GM12878 (cell line): Measurements from ENCODE around the gene CCDC9B. TPM values are rescaled to one million over a fixed set of nuclear protein-coding genes. Genes with fewer than 3 reads are reported as not detected.

Source experiments
- ATAC-seq: fragments of 200-7000 bp; cut with Tn5 transposase; 3 replicates; pipeline ENCODE4 v1.9.1; 2020; ENCODE audit warnings: mild to moderate bottlenecking, moderate library complexity
- BruUV-seq: library from RNA; stranded (reverse); fragments of 400-500 nt; replicated peaks from 2 replicates; lab custom pipeline; 2021; lab: Mats Ljungman, UMichigan
- CTCF ChIA-PET: fragments of 300-600 bp; sonication (Branson Sonifier 250); formaldehyde crosslinking; extraction: SDS; loops from one replicate; lab custom pipeline; 2021; ENCODE audit warnings: inconsistent platforms; lab: Yijun Ruan, JAX
- POLR2A ChIA-PET: fragments of 350-600 bp; formaldehyde crosslinking; extraction: SDS; loops from one replicate; lab custom pipeline; 2021; ENCODE audit warnings: inconsistent platforms; lab: Charles Lee
- RAD21 ChIA-PET: fragments of 300-600 bp; sonication (Branson Sonifier 250); formaldehyde crosslinking; loops from one replicate; lab custom pipeline; 2023; ENCODE audit warnings: antibody characterized with exemption; ENCODE audit not compliant: unreplicated experiment; lab: Charles Lee
- SMC1A ChIA-PET: fragments of 300-600 bp; sonication (Branson Sonifier 250); formaldehyde crosslinking; loops from one replicate; lab custom pipeline; 2023; ENCODE audit not compliant: unreplicated experiment, uncharacterized antibody; lab: Charles Lee
- DNase-seq: peaks from one replicate; pipeline ENCODE4 v3.0.0-alpha.2; 2011; ENCODE audit warnings: low read depth, low spot score
- FAIRE-seq: peaks from 3 replicates; lab custom pipeline; 2011; peaks lifted over from hg19 to GRCh38; lab: Jason Lieb, UNC
- H2AFZ ChIP-seq: 2 replicates; pipeline ENCODE4 v1.6.0; 2011; ENCODE audit warnings: low read depth, low read length, control low read depth; ENCODE audit not compliant: control insufficient read depth
- H3K27ac ChIP-seq: 2 replicates; pipeline ENCODE4 v1.5.1; 2011; ENCODE audit warnings: control low read depth; ENCODE audit not compliant: control insufficient read depth, insufficient read depth
- H3K27me3 ChIP-seq, 2 experiments: replicated peaks in 1 of 2; 2 replicates each; pipeline versions ENCODE4 v1.6.0 to v1.6.1; 2011; ENCODE audit warnings: low read length in 1 of 2; ENCODE audit not compliant: control insufficient read depth in 2 of 2, insufficient read depth in 2 of 2
- H3K36me3 ChIP-seq, 2 experiments: 2 replicates each; pipeline ENCODE4 v1.5.1; 2011; ENCODE audit warnings: low read length in 1 of 2; ENCODE audit not compliant: control insufficient read depth in 2 of 2, insufficient read depth in 2 of 2
- H3K4me1 ChIP-seq: 2 replicates; pipeline ENCODE4 v1.6.1; 2011; ENCODE audit warnings: mild to moderate bottlenecking, low read length, moderate library complexity, mixed read lengths; ENCODE audit not compliant: control insufficient read depth, insufficient read depth
- H3K4me2 ChIP-seq: 2 replicates; pipeline ENCODE4 v1.6.0; 2011; ENCODE audit warnings: control low read depth; ENCODE audit not compliant: control insufficient read depth, insufficient read depth
- H3K4me3 ChIP-seq: fragments of 200-600 bp; sonication (generic); 2 replicates; pipeline ENCODE4 v1.5.1; 2016
- H3K79me2 ChIP-seq: 2 replicates; pipeline ENCODE4 v1.6.0; 2011; ENCODE audit warnings: low read length; ENCODE audit not compliant: control insufficient read depth, insufficient read depth
- H3K9ac ChIP-seq: 2 replicates; pipeline ENCODE4 v1.8.0; 2011; ENCODE audit warnings: low read length, control low read depth, mixed read lengths; ENCODE audit not compliant: control insufficient read depth, insufficient read depth
- H3K9me3 ChIP-seq: replicated peaks from 3 replicates; pipeline ENCODE4 v1.5.1; 2011; ENCODE audit warnings: mild to moderate bottlenecking, low read length; ENCODE audit not compliant: control insufficient read depth, insufficient read depth
- H4K20me1 ChIP-seq: 2 replicates; pipeline ENCODE4 v1.6.0; 2011; ENCODE audit not compliant: control insufficient read depth, insufficient read depth
- BCL3 ChIP-seq: IDR thresholded peaks from 2 replicates; pipeline ENCODE4 v1.6.1; 2011; ENCODE audit warnings: borderline replicate concordance, low read depth, mild to moderate bottlenecking, moderate library complexity, low read length; ENCODE audit not compliant: insufficient read depth, poor library complexity, severe bottlenecking
- CBFB ChIP-seq: IDR thresholded peaks from 2 replicates; pipeline ENCODE4 v1.6.1; 2016; ENCODE audit warnings: antibody characterized with exemption, low read depth
- CEBPB ChIP-seq, 2 experiments: fragments of 150-350 bp in 1 of 2; IDR thresholded peaks; 2 replicates each; pipeline ENCODE4 v1.6.1; 2012 to 2014; ENCODE audit warnings: low read depth in 2 of 2, low read length in 2 of 2, borderline replicate concordance in 1 of 2, inconsistent platforms in 1 of 2
- CHD1 ChIP-seq: IDR thresholded peaks from 2 replicates; pipeline ENCODE4 v1.6.1; 2012; ENCODE audit warnings: low read depth, low read length, improper control_type of control experiment
- CHD4 ChIP-seq: fragments of 200-600 bp; sonication (generic); IDR thresholded peaks from 2 replicates; pipeline ENCODE4 v1.6.1; 2016; ENCODE audit warnings: mild to moderate bottlenecking
- HDGF ChIP-seq: fragments of 450-650 bp; IDR thresholded peaks from 2 replicates; pipeline ENCODE4 v1.6.1; 2016; ENCODE audit warnings: antibody characterized with exemption
- IKZF2 ChIP-seq, 2 experiments: fragments of 450-650 bp; IDR thresholded peaks; 2 replicates each; pipeline ENCODE4 v1.6.1; 2017; ENCODE audit warnings: mild to moderate bottlenecking in 2 of 2, moderate library complexity in 2 of 2
- MEF2B ChIP-seq: fragments of 450-650 bp; IDR thresholded peaks from 2 replicates; pipeline ENCODE4 v1.6.1; 2018; ENCODE audit warnings: mild to moderate bottlenecking, moderate library complexity; ENCODE audit not compliant: partially characterized antibody, poor library complexity, severe bottlenecking
- MTA2 ChIP-seq: fragments of 450-650 bp; IDR thresholded peaks from 2 replicates; pipeline ENCODE4 v1.6.1; 2016; ENCODE audit warnings: low read depth, mild to moderate bottlenecking, moderate library complexity
- MXI1 ChIP-seq: fragments of 150-350 bp; IDR thresholded peaks from 2 replicates; pipeline ENCODE4 v1.6.1; 2011; ENCODE audit warnings: low read depth, mild to moderate bottlenecking, inconsistent platforms, low read length, improper control_type of control experiment
- SMARCA5 ChIP-seq: fragments of 450-650 bp; IDR thresholded peaks from 2 replicates; pipeline ENCODE4 v1.6.1; 2017; ENCODE audit warnings: mild to moderate bottlenecking
- SUZ12 ChIP-seq: fragments of 200-600 bp; sonication (generic); IDR thresholded peaks from one replicate; pipeline ENCODE4 v1.6.1; 2018; ENCODE audit warnings: antibody characterized with exemption, mild to moderate bottlenecking; ENCODE audit not compliant: unreplicated experiment
- USF1 ChIP-seq: IDR thresholded peaks from 2 replicates; pipeline ENCODE4 v1.6.1; 2011; ENCODE audit warnings: borderline replicate concordance, low read depth, mild to moderate bottlenecking, moderate library complexity, mixed read lengths, low read length; ENCODE audit not compliant: insufficient read depth; ENCODE audit errors: extremely low read length
- ZNF217 ChIP-seq: fragments of 450-650 bp; IDR thresholded peaks from 2 replicates; pipeline ENCODE4 v1.6.1; 2017; ENCODE audit warnings: antibody characterized with exemption, mild to moderate bottlenecking
- ZNF24 ChIP-seq: fragments of 450-650 bp; IDR thresholded peaks from 2 replicates; pipeline ENCODE4 v1.6.1; 2017; ENCODE audit warnings: antibody characterized with exemption, mild to moderate bottlenecking
- ZZZ3 ChIP-seq: IDR thresholded peaks from 2 replicates; pipeline ENCODE4 v1.6.1; 2011; ENCODE audit warnings: low read depth; ENCODE audit not compliant: control insufficient read depth, insufficient read length
- WGBS: methylation state at CpG from one replicate; pipeline ENCODE4 v1.1.6; 2016; ENCODE audit warnings: low lambda C conversion rate; ENCODE audit not compliant: insufficient replicate concordance, insufficient coverage; ENCODE audit errors: missing lambda C conversion rate; 5-methylcytosine and 5-hydroxymethylcytosine counted together
- in situ Hi-C: fragments of 300-500 bp; cut with MboI; formaldehyde crosslinking; loops from 9 replicates; pipeline ENCODE4 v1.14.3; 2018; ENCODE audit warnings: mixed read lengths
- intact Hi-C: fragments of 100-400 bp; cut with micrococcal nuclease; formaldehyde crosslinking; loops from one replicate; pipeline ENCODE4 v1.14.2; 2022; ENCODE audit not compliant: unreplicated experiment
- polyA plus RNA-seq, 11 experiments: library from polyadenylated mRNA; depleted of rRNA in 4 of 11; unstranded in 6 of 11; stranded (reverse) in 5 of 11; fragments of >200 nt; fragmentation: Nextera tagmentation in 4 of 11; fragmentation: Illumina TruSeq in 1 of 11; extraction: Ambion mirVana in 4 of 11; extraction: Trizol in 1 of 11; gene quantifications; 1 replicate in 1 of 11; 2 replicates in 10 of 11; pipeline versions ENCODE4 v1.2.1 to v1.2.3, GENCODE V29; 2011 to 2016; ENCODE audit warnings: inconsistent platforms in 2 of 11, missing spikeins in 2 of 11, low read depth in 1 of 11
- total RNA-seq, 4 experiments: library from RNA; depleted of rRNA in 3 of 4; stranded (reverse); fragments of >200 nt in 3 of 4; fragmentation: Illumina TruSeq in 1 of 4; extraction: Trizol in 1 of 4; gene quantifications; 2 replicates each; pipeline versions ENCODE4 v1.2.1 to v1.2.3, GENCODE V29; 2013 to 2021

The CCDC9B gene
- total and polyA plus RNA-seq, 10 of the 15 experiments (the other 5 are each of a cell fraction or from before 2014, with no cell fraction given) = 0.01 to 0.08 (median 0.03) TPM; not detected in 6

GRCh38 chr15:40353697-40354096, 13.0 kb upstream of the CCDC9B start:
- peaks cover 0 to 2% of the 10 kb centered on the region in 2 experiments; a peak in 1 of 4 replicates for H3K27me3 ChIP-seq
- in situ Hi-C loops (no loop called here), intact Hi-C loops (no loop called here)
- no TSS peak for BruUV-seq
- ChIA-PET RAD21 (no interaction called here), POLR2A (no interaction called here), CTCF (interaction anchor here (1.0 to 1.5 kb wide), 3 partner anchors 9 to 42 kb away, joined by 3 to 4 read pairs (median 3); no protein-coding TSS in a partner anchor), SMC1A (no interaction called here)
- H2AFZ ChIP-seq = no peak overlapping the region
- no peak overlapping the region for H3K9ac ChIP-seq
- DNase-seq = no peak
- H4K20me1 ChIP-seq = no peaks in the 10 kb centered on the region
- peaks cover 4% of the 10 kb centered on the region; the same call in 1 of the 2 replicates for H3K4me1 ChIP-seq
- H3K36me3 ChIP-seq = no peaks in the 10 kb centered on the region
- 33% methylated on average over 5 of the region's 5 CpGs for WGBS
- H3K4me2 ChIP-seq = no peak overlapping the region
- H3K27ac ChIP-seq = no peak overlapping the region
- ATAC-seq = no peak
- no peaks in the 10 kb centered on the region for H3K9me3 ChIP-seq
- H3K4me3 ChIP-seq = no peak overlapping the region
- no peaks in the 10 kb centered on the region for H3K79me2 ChIP-seq
- no peak for TF ChIP-seq MTA2
- TF ChIP-seq, all 136 proteins: peak for 0
- FAIRE-seq = no peak

GRCh38 chr15:40352281-40352901, 11.7 kb upstream of the CCDC9B start:
- FAIRE-seq (no peak), ATAC-seq (no peak), DNase-seq (no peak)
- Histone ChIP-seq H3K27ac (no peak overlapping the region), H3K36me3 (no peaks in the 10 kb centered on the region), H4K20me1 (no peaks in the 10 kb centered on the region), H3K4me1 (no peaks in the 10 kb centered on the region), H3K27me3 (peaks cover 0 to 2% of the 10 kb centered on the region in 2 experiments; a peak in 1 of 4 replicates), H3K4me3 (no peak overlapping the region), H3K79me2 (no peaks in the 10 kb centered on the region), H3K9me3 (no peaks in the 10 kb centered on the region), H3K4me2 (no peak overlapping the region), H2AFZ (no peak overlapping the region), H3K9ac (no peak overlapping the region)
- POLR2A ChIA-PET = no interaction called here
- in situ Hi-C loops (no loop called here), intact Hi-C loops (no loop called here)
- BruUV-seq = no TSS peak
- SMC1A ChIA-PET = no interaction called here
- CTCF ChIA-PET = interaction anchor here (1.8 kb wide), 1 partner anchor 10 kb away, joined by 6 read pairs; no protein-coding TSS in a partner anchor
- RAD21 ChIA-PET = no interaction called here
- WGBS = 32% methylated on average over 7 of the region's 7 CpGs
- TF ChIP-seq ZZZ3 = no peak
- no peak for TF ChIP-seq ZNF24
- TF ChIP-seq MXI1 = no peak
- no peak for TF ChIP-seq BCL3
- TF ChIP-seq MEF2B = no peak
- no peak for TF ChIP-seq CHD1
- no peak for TF ChIP-seq HDGF
- no peak for TF ChIP-seq IKZF2 (IDR thresholded peaks at IDR 0.05)
- no peak for TF ChIP-seq CBFB
- TF ChIP-seq SMARCA5 = no peak
- no peak for TF ChIP-seq USF1
- TF ChIP-seq CHD4 = no peak
- TF ChIP-seq CEBPB (IDR thresholded peaks at IDR 0.05; ENCODE audit: borderline replicate concordance in 1 of 2, low read depth in 2 of 2, low read length in 2 of 2) = no peak
- TF ChIP-seq ZNF217 = no peak
- no peak for TF ChIP-seq SUZ12
